Measurements from ENCODE around the gene KIAA2012.
"Not testable (repeated sequence)": the region's sequence is repeated elsewhere in the genome, so short reads cannot be mapped to it uniquely, and the experiment has no call there.

KIAA2012 gene

DNA sequence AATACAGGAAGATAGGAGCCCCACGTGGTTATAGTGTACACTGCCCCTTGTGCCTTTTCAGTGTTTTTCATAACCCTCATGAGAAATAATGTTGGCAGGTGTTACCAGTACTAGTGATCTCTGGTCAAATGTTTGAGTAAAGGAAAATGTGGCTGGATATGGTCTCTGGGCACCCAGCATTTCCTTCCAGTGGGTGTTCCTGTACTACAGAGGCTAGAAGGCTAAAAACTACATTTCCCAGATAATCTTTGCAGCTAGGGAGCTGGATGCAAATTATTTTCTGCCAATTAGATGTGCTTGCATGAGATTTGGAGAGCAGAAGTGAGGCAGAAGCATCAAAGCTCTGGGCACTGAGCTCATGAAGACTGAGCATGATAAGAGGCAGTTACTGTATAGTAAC lies 45.1 kb downstream of the KIAA2012 start:
- DNase-seq (ENCODE audit: low spot score): no peak

DNA sequence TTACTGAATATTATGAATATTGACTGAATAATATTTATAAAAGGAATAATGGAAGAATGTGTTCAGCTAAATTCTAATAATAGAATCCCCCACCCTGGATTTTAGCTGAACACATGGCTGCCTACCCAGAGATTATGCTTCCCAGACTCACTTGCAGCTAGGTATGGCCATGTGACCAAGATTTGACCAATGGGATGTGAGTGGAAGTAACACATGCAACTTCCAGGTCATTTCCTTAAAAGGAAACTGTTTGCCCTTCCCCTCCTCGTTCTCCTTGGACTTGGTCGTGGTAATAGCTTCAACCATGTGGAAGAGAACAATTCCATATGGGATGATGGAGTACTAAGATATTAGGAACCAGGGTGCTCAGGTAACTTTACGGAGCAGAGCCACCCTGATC lies 47.8 kb downstream of the KIAA2012 start:
- DNase-seq (ENCODE audit: low spot score): no peak

DNA sequence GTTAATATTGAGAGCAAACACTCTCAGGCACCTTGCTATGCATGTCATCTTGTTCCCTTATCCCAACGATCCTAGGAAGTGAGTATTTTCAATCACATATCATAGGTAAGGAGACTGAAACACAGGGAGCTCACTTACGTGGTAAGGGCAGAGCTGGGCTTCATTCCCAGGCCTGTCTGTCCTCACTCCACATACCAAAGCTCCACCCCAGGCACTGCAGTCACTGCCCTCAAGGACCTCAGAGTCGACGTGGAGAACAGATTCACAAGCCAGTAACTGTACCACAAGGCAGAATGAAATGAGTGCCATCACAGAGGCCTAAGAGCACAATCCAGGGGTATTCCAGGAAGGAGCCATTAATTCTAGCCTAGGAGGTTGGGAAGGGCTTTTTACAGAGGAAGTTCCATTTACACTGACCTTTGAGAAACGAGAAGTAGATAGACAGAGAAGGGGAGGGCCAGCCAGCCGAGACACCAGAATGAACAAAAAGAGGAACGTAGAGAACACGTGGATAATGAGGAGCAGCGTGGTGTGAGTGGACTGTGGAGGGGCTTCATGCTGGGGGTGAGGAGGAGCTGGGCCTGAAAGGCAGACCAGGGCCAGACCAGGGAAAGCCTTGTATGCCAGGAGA lies 48.6 kb downstream of the KIAA2012 start:
- no peak for DNase-seq (ENCODE audit: low spot score)

DNA sequence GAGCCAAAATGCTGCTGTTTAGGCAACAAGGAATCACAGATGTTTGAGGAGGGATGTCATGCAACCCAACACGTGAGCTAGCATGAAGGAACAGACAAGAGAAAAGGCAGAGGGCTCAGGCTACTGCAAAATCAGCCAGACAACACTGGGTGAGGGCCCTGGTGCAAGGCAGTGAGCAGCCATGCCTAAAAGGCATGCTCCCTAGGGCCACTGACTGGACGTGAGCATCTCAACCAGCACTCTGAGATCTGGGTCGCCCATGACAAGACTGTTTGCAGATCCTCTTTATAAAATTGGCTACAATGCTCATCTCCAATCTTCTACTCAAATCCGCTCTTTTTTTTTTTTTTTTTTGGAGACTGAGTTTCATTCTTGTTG lies 49.1 kb downstream of the KIAA2012 start:
- no peak for DNase-seq (ENCODE audit: low spot score)

DNA sequence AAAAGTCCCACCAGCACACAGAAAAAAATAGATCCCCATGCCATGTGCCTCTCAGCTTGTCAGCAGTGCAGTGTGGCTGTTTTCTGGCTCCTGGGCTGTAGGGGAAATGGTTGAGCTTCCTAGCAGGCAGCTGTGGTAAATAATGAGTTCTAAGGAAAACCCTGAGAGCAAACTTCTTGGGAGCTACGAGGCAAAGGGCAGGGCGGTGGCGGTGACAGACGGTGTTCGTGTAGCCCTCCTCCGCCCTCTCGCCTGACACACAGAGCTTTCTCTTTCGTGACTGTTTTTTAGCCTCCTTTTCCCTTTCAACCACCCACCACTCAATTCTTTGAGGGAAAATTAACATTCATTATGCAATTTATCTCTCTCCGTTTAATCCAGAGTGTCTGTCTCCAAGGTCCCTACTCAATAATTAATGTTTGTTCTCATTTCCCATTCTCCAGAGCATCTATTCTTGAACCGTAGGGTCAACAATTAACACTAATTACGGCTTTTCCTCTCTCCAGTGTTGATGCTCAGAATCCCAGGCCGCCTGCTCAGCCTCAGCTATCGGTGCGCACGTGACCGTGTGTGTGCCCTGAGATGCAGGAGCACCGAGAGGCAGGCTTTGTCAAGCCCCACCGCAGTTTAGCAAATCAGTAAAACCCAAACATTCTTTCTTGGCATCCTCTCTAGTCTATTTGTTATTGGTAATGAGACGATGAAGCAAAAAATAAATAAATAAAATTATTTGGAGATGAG lies 50.1 kb downstream of the KIAA2012 start:
- DNase-seq (ENCODE audit: low spot score): no peak

DNA sequence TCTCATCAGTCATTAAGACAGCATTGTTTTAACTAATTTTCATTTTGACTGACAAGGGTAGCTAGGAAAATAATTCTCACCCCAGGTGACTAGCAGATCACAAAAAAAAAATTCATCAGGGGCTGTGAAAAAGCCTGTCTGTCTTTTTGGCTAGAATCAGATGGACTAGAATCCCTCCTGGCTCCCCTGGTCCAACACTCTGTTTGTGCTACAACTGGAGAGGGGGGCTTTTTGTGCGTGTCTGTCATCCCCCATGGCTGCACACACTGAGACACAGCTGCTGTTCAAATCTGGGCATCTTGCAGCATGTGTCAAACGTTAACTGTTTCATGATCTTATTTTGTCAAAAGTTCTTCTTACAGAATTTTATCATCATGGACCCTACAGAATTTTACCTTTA lies 51.2 kb downstream of the KIAA2012 start:
- DNase-seq (ENCODE audit: low spot score): no peak

DNA sequence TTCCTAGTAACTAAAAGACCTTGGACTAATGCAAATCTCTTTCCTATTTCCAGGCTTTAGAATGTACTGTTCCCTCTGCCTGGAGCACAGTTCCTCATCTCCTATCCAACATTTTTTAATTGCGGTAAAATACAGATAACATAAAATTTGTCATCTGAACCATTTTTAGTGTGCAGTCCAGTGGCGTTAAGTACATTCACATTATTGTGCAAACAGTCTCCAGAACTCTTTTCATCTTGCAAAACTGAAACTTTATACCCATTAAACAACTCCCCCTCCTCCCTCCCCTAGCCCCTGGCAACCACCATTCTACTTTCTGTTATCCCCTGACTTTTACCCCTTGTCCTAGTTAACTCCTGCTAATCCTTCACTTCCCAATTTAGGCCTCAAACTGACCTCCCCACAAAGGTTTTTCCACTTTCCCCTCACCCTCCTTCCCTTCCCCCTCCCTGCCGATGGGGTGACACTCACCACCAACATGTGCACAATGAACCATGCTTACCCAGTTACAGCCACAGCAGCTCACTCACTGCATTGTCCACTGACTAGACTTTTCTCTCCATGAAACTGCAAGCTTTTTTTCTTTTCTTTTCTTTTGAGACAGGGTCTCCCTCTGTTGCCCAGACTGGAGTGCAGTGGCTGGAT lies 54.8 kb downstream of the KIAA2012 start:
- DNase-seq (ENCODE audit: low spot score): no peak

DNA sequence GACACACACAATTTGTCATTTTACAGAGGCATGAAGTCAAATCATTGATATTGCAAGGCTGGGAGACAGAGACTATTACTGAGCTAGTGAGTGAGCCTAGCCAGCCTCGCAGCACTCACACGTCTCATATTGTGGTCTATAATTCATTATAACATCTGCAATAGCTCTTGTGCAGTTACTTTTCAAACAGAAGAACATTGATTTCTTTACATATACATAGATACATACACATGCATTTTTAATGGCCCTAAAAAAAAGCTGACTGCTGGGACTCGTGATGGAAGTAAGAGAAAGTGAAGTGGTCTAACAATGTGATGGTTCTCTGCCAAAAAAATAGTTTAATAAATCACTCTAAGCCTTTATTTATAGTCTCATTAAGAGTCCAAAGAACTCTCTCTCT lies 56.8 kb downstream of the KIAA2012 start:
- no peak for DNase-seq (ENCODE audit: low spot score)

DNA sequence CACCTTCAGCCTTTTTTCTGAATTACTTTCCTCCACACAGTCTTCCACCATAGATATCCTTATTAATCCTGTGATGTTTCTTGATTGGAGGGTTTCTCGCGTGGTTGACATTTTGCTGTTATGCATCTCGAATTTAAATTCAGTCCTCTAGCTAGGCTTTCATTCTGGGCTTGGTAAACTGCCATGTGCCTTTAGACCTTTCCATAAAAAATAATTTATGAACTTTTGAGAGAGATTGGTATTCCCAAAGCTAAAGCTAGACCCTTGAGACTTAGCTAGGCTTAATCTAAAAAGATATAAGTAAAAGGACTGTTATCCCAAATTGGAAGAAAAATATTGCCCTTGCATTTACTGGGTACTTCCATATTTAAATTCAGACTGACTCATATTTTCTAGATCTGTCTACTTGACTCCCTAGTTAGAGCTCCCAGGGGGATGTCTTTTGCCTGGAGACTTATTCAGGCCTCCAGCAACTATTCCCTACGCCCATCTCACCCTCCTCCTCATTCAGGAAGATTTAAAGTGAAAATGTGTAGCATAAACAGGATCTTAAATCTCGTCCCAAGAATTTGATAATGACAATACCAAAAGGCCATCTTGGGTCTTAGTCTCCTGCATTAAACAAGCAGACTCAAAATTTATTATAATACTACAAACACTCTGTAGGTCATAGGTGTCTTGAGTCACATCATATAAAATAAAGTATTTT lies 60.3 kb downstream of the KIAA2012 start:
- no peak for DNase-seq (ENCODE audit: low spot score)

DNA sequence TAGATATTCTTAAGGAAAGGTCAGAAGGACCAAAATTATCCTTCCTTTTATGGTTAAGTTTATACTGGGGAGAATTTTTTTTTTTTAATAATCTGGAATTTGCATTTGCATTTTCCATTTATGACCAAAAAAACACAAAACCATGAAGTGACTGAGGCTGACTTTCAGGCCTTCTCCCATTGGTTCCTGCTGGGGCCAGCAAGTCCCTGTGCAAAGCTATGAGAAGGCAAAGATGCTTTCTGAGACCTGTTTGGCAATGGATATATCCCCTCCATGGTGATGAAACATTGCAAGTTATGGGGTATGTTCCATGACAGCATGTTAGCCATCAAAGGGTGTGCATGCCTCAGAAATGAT lies 60.8 kb downstream of the KIAA2012 start:
- DNase-seq (ENCODE audit: low spot score): no peak

DNA sequence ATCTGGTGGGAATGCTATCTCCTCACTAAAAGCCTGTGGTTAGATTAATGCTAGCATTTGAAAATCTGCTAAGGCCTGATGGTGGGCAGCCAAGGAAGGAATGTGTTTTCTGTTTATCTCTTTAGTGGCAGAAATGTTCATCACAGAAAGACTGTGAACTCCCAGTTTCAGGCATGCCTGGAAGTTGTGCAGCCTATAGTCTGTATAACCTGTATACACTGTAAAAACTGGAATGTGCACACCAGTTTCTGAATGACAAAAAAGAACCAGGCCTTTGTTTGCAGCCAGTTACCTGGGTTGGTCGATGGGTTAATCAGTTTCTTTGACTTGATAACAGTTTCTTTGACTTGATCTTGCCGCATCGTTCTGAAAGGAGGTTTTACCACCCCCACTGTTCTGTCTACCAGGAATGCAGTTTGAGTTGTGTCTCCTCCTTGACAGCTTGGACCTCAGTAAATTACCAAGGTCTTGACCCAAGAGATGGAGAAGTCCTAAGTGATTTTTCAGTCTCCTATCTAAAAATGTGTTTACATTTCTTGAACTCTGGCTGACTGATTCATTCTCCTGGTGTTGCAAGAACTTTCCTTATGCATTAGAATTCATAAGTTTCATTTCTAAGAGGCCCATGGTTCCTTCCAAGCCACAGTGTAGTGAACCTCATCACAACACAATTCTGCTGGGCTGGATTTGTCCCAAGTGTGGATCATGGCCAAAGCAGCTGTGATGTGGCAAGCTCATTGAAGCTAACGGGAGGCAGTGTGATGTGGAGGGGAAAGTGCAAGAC lies 62.2 kb downstream of the KIAA2012 start:
- no peak for DNase-seq (ENCODE audit: low spot score)

DNA sequence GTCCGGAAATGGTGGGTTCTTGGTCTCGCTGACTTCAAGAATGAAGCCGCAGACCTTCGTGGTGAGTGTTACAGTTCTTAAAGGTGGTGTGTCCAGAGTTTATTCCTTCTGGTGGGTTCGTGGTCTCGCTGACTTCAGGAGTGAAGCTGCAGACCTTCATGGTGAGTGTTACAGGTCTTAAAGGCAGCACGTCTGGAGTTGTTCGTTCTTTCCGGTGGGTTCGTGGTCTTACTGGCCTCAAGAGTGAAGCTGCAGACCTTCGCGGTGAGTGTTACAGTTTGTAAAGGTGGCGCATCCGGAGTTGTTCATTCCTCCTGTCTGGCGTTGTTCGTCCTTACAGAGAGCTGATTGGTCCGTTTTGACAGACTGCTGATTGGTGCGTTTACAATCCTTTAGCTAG lies 63.0 kb downstream of the KIAA2012 start:
- not testable (repeated sequence) for DNase-seq (ENCODE audit: low spot score)

DNA sequence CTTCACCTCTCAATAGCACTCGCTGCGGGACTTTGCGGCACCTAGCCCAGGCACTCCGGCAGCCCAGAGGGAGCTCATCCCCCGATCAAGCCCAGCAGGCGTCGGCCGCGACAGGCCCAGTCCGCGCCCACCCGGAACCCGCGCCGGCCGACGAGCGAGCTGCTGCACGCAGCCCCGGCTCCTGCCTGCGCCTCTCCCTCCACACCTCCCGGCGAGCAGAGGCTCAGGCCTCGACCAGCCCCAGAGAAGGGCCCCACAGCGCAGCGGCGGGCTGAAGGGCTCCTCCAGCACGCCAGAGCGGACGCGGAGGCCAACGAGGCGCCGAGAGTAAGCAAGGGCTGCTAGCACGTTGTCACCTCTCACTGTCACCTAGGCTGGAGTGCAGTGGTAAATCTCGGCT lies 63.5 kb downstream of the KIAA2012 start:
- no peak for DNase-seq (ENCODE audit: low spot score)

DNA sequence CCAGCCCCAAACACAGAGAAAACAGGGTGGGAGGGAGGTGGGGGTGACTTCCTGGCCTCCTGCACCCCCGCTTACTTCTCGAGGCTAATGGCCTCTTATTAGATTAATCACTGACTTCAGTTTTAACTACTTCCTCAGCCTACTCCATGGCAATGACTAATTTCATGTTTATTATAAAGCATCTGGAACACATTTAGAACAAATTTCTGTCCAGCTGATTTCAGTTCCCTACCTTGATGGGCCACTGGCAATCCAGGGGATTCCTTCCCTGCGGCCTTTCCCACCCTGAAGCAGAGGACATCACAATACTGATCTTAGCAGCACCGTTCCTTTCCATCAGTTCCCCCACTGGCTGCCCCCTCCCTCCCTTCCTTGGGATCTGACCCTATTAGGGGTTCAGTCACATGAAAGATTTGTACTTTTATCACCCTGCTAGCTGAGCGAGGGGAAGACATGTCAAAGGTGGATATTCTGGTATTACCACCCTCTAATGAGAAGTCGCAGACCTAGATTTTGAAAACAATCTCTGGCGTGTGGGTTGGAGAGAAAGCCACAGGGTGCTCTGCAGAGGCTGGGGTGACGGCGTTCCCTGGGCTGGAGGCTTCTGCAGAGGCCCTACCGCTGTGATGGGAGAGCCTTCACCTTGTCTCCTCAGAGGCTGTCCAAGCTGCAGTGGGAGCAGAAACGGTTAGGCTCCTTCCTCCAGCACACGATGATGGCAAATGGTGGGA lies 67.6 kb downstream of the KIAA2012 start:
- no peak for DNase-seq (ENCODE audit: low spot score)

DNA sequence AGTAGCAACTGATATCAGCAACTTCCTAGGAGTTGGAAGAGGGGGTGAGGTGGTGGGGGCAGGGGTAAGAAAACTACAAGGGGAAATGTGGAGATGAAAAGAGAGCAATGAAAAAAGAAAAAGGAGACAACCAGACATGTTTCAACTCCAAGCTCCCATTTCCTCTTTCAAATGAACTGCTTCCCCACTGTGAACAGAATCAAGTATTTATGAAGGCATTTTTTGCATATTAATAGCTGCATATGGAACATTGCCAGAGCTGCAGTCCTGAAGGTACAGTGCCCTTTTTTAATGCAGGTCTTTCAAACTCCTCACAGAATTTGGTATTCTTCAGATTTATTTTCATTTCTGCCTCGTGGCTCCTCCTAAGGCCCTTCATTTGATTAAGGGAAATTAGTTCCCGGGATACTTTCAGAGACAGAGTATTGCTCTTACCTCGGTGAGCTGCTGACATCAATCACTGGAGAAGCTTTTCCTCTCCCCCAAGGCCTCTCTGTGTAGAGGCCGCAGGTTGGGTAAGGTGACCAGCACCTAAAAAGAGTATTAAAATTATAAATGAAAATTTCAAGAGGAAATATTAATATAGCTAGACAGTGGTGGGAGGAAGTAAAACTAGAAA lies 68.4 kb downstream of the KIAA2012 start:
- DNase-seq (ENCODE audit: low spot score): no peak

DNA sequence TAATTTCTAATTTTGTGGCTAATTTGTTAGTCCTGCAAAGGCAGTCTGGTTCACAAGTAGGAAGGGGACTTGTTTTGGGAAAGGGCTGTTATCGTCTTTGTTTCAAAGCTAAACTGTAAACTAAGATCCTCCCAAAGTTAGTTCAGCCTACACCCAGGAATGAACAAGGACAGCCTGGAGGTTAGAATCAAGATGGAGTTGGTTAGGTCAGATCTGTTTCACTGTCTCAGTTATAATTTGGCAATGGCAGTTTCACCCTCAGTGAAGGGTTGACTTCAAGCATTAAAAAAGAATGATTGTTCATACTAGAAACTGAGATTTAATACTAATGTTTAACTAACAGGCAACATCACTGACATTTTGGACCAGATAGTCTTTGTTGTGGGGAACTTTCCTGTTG lies 69.5 kb downstream of the KIAA2012 start:
- DNase-seq (ENCODE audit: low spot score): no peak

DNA sequence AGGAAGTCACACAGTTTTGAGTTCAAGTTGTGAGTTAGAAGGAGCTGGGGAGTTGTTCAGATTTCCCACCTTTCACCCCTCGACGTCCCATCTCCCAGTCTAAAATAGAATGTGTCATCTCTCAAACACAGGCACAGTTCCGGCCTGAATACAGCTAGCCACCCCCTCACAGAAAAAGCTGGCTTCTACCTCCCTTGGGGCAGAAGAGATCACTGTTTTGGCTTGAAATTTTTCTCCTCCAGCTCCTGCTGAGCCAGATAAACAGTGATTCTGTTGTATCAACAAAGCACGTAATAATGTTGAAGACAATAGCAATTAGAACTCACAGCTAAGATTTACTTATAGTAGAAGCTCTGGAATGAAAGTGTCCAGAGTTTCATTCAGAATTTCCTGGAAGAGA lies 74.7 kb downstream of the KIAA2012 start:
- DNase-seq (ENCODE audit: low spot score): no peak

DNA sequence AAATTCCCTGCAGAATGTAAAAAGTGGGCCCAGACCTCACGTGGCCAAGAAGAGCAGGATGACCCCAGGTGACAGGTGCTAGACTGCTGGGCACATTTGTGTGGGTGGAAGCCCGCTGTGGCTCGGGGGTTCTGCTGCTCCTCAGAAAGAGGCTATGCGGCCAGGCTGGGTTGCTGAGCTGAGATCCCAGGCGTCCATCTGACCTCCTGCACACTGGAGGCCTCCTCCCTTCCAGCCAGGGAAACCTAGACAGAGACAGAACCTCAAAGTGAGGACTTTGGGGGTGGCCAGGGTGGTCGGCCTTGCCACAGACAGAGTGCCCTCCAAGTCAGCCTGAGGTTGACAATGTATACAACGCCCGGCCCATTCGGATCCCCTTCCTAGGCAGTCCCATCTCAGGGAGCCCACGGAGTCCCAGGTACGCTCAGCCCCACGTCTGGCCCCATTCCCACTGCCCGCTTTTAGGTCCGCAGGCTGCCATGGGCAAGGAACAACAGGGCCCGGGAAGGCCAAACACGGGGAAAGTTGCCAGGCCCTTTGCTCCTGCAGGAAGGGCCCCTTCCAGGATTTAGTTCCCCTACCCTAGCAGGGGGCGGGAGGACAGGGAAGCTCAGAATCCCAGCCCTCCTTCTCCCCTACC lies 75.6 kb downstream of the KIAA2012 start:
- DNase-seq (ENCODE audit: low spot score): no peak

DNA sequence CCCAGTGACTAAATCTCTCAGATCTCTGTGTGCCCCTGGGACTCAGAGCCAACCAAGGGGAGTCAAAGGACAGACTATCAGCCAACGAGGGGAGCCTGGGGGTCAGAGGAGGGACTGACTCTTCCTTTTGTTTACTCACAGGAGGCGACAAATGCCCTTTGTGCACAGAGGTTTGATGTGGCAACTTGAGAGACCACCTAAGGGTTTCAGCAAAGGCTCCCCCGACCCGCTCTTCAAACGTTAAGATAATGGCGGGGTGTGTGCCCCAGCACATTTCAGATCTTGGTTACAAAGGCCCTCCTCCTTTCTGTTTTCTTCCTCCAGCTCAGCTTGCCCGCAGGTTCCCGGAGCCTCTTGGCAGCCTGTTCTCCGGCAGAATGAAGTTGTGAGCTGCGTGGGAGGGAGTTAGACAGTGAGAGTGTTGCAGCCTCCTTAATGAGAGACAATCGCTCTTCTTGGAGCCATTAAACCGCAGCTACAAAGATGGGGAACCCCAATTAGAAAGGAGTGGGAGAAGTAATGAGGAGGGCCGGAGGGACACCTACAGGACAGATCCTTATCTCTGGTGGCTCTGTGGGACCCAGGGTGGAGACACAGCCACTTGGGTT lies 76.2 kb downstream of the KIAA2012 start:
- DNase-seq (ENCODE audit: low spot score): no peak

DNA sequence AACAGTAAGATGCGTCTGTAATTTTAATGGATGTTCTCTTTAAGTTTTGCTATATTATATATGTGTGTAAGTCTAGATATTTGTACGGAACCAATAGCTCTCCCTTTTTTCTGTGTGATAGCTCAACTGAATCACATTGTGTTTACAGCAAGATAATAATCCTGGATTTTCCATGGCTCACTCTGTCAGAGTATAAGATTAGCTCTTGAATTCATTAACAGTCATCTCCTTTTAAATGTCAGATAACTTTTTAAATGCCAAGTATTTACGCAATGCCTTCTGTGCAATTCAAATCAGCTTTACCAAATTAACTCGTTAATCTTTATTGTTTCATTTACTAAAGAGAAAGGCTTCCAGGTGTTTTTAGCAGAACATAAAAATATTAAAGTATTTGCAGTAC lies 76.9 kb downstream of the KIAA2012 start:
- DNase-seq (ENCODE audit: low spot score): no peak
